K562 (cell line): ENCODE measurements around the gene CDC20. TPM values are rescaled to one million over a fixed set of nuclear protein-coding genes. Genes with fewer than 3 reads are reported as not detected.
A peak's percentile ranks its signal among the peaks of the same experiment; 100 is the strongest.

ENCODE experiments used
- CEBPG ChIP-seq, 3 experiments: fragments of 200-800 bp in 1 of 3; sonication (Bioruptor generic) in 1 of 3; sonication (generic) in 1 of 3; formaldehyde crosslinking in 1 of 3; IDR thresholded peaks in 2 of 3; conservative IDR thresholded peaks in 1 of 3; 2 replicates each; pipeline versions ENCODE4 v1.6.1 to v1.8.0; 2016 to 2022; ENCODE audit warnings: missing compliant biosample characterization in 2 of 3, missing genetic modification characterization in 2 of 3, mild to moderate bottlenecking in 1 of 3, missing genetic modification reagents in 1 of 3
- HDAC3 ChIP-seq: fragments of 450-650 bp; IDR thresholded peaks from 2 replicates; pipeline ENCODE4 v1.6.1; 2018; ENCODE audit warnings: borderline replicate concordance, mild to moderate bottlenecking, moderate library complexity; ENCODE audit not compliant: partially characterized antibody
- MXI1 ChIP-seq: IDR thresholded peaks from 2 replicates; pipeline ENCODE4 v1.6.1; 2011; ENCODE audit warnings: low read depth, mild to moderate bottlenecking, improper control_type of control experiment, low read length
- PTBP1 ChIP-seq: fragments of 200-400 bp; formaldehyde crosslinking; IDR thresholded peaks from 2 replicates; pipeline ENCODE4 v1.6.1; 2017; ENCODE audit warnings: low read depth, low read length
- ZNF699 ChIP-seq: fragments of 250-450 bp; sonication (Bioruptor Pico); IDR thresholded peaks from 2 replicates; pipeline ENCODE4 v1.8.0; 2021; ENCODE audit warnings: mild to moderate bottlenecking, moderate library complexity; ENCODE audit not compliant: insufficient replicate concordance
- ZSCAN32 ChIP-seq: fragments of 450-650 bp; formaldehyde crosslinking; IDR thresholded peaks from 2 replicates; pipeline ENCODE4 v1.4.0; 2020; ENCODE audit warnings: mild to moderate bottlenecking, moderate library complexity
- polyA plus RNA-seq, 8 experiments: library from polyadenylated mRNA; depleted of rRNA in 4 of 8; stranded (reverse) in 5 of 8; unstranded in 3 of 8; fragments of >200 nt; fragmentation: Nextera tagmentation in 2 of 8; fragmentation: Illumina TruSeq in 1 of 8; extraction: Ambion mirVana in 2 of 8; extraction: Trizol in 1 of 8; gene quantifications; 2 replicates each; pipeline versions ENCODE4 v1.2.1 to v1.2.3, GENCODE V29; 2011 to 2014; ENCODE audit warnings: inconsistent platforms in 1 of 8, missing spikeins in 1 of 8
- total RNA-seq, 7 experiments: library from RNA; depleted of rRNA in 6 of 7; stranded (reverse); fragments of >200 nt in 6 of 7; fragmentation: Illumina TruSeq in 2 of 7; extraction: Trizol in 2 of 7; gene quantifications; 2 replicates each; pipeline versions ENCODE4 v1.2.1 to v1.2.3, GENCODE V29; 2011 to 2021; ENCODE audit warnings: low replicate concordance in 1 of 7
- TF ChIP-seq, protein P1 (sequence below): fragments of 250-450 bp; sonication (Bioruptor Pico); IDR thresholded peaks from 2 replicates; pipeline ENCODE4 v1.4.0; 2020
- TF ChIP-seq, protein P2 (sequence below): fragments of 150-350 bp; IDR thresholded peaks from 2 replicates; pipeline ENCODE4 v1.6.1; 2014; ENCODE audit warnings: low read depth, mild to moderate bottlenecking, low read length, borderline replicate concordance
- TF ChIP-seq, protein P3 (sequence below): fragments of 450-650 bp; IDR thresholded peaks from 2 replicates; pipeline ENCODE4 v1.6.1; 2016; ENCODE audit warnings: missing biosample characterization, missing genetic modification characterization

Gene CDC20
- total and polyA plus RNA-seq, 9 of the 15 experiments (the other 6 are each of a cell fraction or from before 2014, with no cell fraction given) = 45.2 to 224 (median 121) TPM

DNA sequence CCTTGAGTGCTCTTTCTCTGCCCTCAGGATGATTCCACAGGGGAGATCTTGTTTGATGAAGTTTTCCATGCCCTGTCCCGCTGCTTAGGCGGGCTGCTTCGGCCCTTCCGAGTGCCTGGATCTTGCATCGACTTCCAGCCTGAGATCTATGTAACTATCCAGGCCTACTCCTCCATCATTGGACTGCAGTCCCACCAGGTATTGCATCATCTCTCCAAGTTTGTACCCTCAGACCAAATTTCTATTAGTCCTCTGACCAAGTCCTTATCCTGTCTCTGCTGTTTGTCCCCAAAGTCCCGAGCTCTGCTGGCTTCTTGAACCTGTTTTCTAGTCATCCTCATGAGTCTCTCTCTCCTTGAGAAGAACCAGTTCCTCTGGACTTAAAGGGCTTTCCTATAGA lies 45.6 kb downstream of the CDC20 start (continued):
- TF ChIP-seq, protein P1, sequence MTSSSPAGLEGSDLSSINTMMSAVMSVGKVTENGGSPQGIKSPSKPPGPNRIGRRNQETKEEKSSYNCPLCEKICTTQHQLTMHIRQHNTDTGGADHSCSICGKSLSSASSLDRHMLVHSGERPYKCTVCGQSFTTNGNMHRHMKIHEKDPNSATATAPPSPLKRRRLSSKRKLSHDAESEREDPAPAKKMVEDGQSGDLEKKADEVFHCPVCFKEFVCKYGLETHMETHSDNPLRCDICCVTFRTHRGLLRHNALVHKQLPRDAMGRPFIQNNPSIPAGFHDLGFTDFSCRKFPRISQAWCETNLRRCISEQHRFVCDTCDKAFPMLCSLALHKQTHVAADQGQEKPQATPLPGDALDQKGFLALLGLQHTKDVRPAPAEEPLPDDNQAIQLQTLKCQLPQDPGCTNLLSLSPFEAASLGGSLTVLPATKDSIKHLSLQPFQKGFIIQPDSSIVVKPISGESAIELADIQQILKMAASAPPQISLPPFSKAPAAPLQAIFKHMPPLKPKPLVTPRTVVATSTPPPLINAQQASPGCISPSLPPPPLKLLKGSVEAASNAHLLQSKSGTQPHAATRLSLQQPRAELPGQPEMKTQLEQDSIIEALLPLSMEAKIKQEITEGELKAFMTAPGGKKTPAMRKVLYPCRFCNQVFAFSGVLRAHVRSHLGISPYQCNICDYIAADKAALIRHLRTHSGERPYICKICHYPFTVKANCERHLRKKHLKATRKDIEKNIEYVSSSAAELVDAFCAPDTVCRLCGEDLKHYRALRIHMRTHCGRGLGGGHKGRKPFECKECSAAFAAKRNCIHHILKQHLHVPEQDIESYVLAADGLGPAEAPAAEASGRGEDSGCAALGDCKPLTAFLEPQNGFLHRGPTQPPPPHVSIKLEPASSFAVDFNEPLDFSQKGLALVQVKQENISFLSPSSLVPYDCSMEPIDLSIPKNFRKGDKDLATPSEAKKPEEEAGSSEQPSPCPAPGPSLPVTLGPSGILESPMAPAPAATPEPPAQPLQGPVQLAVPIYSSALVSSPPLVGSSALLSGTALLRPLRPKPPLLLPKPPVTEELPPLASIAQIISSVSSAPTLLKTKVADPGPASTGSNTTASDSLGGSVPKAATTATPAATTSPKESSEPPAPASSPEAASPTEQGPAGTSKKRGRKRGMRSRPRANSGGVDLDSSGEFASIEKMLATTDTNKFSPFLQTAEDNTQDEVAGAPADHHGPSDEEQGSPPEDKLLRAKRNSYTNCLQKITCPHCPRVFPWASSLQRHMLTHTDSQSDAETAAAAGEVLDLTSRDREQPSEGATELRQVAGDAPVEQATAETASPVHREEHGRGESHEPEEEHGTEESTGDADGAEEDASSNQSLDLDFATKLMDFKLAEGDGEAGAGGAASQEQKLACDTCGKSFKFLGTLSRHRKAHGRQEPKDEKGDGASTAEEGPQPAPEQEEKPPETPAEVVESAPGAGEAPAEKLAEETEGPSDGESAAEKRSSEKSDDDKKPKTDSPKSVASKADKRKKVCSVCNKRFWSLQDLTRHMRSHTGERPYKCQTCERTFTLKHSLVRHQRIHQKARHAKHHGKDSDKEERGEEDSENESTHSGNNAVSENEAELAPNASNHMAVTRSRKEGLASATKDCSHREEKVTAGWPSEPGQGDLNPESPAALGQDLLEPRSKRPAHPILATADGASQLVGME (CRISPR knock-in tag) = no peak
- TF ChIP-seq HDAC3 (no peak), MXI1 (no peak), ZNF699 (CRISPR knock-in tag) (no peak), CEBPG (CRISPR knock-in tag; IDR thresholded peaks at IDR 0.05) (peak; percentile 64), CEBPG (tag; conservative IDR thresholded peaks at IDR 0.05 in 1 of 2, IDR thresholded peaks at IDR 0.05 in 1 of 2) (peak; percentile 84 to 92), PTBP1 (no peak), ZSCAN32 (CRISPR knock-in tag) (peak; percentile 79; the same call in 1 of the 2 replicates)
- TF ChIP-seq, protein P2, sequence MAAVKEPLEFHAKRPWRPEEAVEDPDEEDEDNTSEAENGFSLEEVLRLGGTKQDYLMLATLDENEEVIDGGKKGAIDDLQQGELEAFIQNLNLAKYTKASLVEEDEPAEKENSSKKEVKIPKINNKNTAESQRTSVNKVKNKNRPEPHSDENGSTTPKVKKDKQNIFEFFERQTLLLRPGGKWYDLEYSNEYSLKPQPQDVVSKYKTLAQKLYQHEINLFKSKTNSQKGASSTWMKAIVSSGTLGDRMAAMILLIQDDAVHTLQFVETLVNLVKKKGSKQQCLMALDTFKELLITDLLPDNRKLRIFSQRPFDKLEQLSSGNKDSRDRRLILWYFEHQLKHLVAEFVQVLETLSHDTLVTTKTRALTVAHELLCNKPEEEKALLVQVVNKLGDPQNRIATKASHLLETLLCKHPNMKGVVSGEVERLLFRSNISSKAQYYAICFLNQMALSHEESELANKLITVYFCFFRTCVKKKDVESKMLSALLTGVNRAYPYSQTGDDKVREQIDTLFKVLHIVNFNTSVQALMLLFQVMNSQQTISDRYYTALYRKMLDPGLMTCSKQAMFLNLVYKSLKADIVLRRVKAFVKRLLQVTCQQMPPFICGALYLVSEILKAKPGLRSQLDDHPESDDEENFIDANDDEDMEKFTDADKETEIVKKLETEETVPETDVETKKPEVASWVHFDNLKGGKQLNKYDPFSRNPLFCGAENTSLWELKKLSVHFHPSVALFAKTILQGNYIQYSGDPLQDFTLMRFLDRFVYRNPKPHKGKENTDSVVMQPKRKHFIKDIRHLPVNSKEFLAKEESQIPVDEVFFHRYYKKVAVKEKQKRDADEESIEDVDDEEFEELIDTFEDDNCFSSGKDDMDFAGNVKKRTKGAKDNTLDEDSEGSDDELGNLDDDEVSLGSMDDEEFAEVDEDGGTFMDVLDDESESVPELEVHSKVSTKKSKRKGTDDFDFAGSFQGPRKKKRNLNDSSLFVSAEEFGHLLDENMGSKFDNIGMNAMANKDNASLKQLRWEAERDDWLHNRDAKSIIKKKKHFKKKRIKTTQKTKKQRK = no peak
- TF ChIP-seq, protein P3, sequence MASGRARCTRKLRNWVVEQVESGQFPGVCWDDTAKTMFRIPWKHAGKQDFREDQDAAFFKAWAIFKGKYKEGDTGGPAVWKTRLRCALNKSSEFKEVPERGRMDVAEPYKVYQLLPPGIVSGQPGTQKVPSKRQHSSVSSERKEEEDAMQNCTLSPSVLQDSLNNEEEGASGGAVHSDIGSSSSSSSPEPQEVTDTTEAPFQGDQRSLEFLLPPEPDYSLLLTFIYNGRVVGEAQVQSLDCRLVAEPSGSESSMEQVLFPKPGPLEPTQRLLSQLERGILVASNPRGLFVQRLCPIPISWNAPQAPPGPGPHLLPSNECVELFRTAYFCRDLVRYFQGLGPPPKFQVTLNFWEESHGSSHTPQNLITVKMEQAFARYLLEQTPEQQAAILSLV (tag) = peak; percentile 66; the same call in 1 of the 2 replicates
- TF ChIP-seq, all 486 proteins: peak for 6
